Upper lobe of left lung (tissue), 6 donors: ENCODE data around the gene SOWAHC. TPM values are rescaled to one million over a fixed set of nuclear protein-coding genes. Genes with fewer than 3 reads are reported as not detected.
"Not testable (repeated sequence)": the region's sequence is repeated elsewhere in the genome, so short reads cannot be mapped to it uniquely, and the experiment has no call there.

Experiments used
- ATAC-seq, 2 donors: fragments of 200-7000 bp; cut with Tn5 transposase; one replicate each; pipeline ENCODE4 v1.9.1; 2022; ENCODE audit warnings: mild to moderate bottlenecking in 2 of 2, moderate library complexity in 2 of 2; ENCODE audit not compliant: low FRiP score in 2 of 2
- DNase-seq, 2 donors: peaks; one replicate each; pipeline ENCODE4 v3.0.0-alpha.2; 2019 to 2020
- H3K27ac ChIP-seq, 4 donors: fragments of 200-600 bp; sonication (generic); one replicate each; pipeline ENCODE4 v1.5.1; 2016 to 2019
- H3K27me3 ChIP-seq, 4 donors: fragments of 200-600 bp; sonication (generic); one replicate each; pipeline ENCODE4 v1.5.1; 2017 to 2019
- H3K36me3 ChIP-seq, 4 donors: fragments of 200-600 bp; sonication (generic); one replicate each; pipeline ENCODE4 v1.5.1; 2016 to 2019
- H3K4me1 ChIP-seq, 4 donors: fragments of 200-600 bp; sonication (generic); one replicate each; pipeline ENCODE4 v1.5.1; 2018 to 2019
- H3K4me3 ChIP-seq, 4 donors: fragments of 200-600 bp; sonication (generic); one replicate each; pipeline ENCODE4 v1.5.1; 2017 to 2019; ENCODE audit warnings: mild to moderate bottlenecking in 2 of 4, moderate library complexity in 1 of 4
- H3K9me3 ChIP-seq, 4 donors: fragments of 200-600 bp; sonication (generic); one replicate each; pipeline ENCODE4 v1.5.1; 2018 to 2019
- EP300 ChIP-seq, 4 donors: sonication (generic); formaldehyde crosslinking; IDR thresholded peaks; one replicate each; pipeline ENCODE4 v1.5.1; 2017; ENCODE audit warnings: antibody characterized with exemption in 4 of 4, control low read depth in 2 of 4
- POLR2A ChIP-seq, 4 donors: fragments of 450-650 bp; IDR thresholded peaks; one replicate each; pipeline ENCODE4 v1.5.1; 2016 to 2017; ENCODE audit warnings: antibody characterized with exemption in 4 of 4, mild to moderate bottlenecking in 2 of 4
- POLR2AphosphoS5 ChIP-seq, 2 donors: sonication (generic); formaldehyde crosslinking; IDR thresholded peaks; one replicate each; pipeline ENCODE4 v1.5.1; 2017; ENCODE audit warnings: antibody characterized with exemption in 2 of 2
- WGBS, 2 donors: methylation state at CpG; one replicate each; pipeline ENCODE4 v1.1.5; 2017 to 2018; 5-methylcytosine and 5-hydroxymethylcytosine counted together
- total RNA-seq, 6 donors: library from RNA; depleted of rRNA in 4 of 6; stranded (reverse); fragments of >200 nt in 4 of 6; gene quantifications; one replicate each; pipeline versions ENCODE4 v1.1.0 to v1.2.1, GENCODE V29; 2016 to 2021
- TF ChIP-seq, protein P1 (sequence below), 6 experiments: fragments of 450-650 bp in 4 of 6; fragments of 200-600 bp in 2 of 6; sonication (generic) in 2 of 6; IDR thresholded peaks; one replicate each; pipeline ENCODE4 v1.5.1; 2016 to 2019; ENCODE audit warnings: antibody characterized with exemption in 6 of 6
- donor health status: DM: no; HTN: no; CAD: no; lungs with moderate emphysema.
- donor health status: DM: no; HTN: yes; CAD: no; lungs with severe emphysema.

SOWAHC gene, protein sequence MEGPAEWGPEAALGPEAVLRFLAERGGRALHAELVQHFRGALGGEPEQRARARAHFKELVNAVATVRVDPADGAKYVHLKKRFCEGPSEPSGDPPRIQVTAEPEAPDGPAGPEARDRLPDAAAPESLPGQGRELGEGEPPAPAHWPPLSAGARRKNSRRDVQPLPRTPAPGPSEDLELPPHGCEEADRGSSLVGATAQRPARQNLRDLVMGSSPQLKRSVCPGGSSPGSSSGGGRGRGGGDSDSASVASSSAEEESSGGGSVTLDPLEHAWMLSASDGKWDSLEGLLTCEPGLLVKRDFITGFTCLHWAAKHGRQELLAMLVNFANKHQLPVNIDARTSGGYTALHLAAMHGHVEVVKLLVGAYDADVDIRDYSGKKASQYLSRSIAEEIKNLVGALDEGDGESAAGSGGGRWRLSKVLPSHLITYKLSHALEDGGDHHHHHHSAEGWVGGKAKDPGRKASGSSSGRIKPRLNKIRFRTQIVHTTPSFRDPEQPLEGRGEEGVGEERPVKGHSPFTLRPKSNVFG
- total RNA-seq: 10 to 100 TPM; 17.8 to 30.7 (median 24.7) TPM

DNA sequence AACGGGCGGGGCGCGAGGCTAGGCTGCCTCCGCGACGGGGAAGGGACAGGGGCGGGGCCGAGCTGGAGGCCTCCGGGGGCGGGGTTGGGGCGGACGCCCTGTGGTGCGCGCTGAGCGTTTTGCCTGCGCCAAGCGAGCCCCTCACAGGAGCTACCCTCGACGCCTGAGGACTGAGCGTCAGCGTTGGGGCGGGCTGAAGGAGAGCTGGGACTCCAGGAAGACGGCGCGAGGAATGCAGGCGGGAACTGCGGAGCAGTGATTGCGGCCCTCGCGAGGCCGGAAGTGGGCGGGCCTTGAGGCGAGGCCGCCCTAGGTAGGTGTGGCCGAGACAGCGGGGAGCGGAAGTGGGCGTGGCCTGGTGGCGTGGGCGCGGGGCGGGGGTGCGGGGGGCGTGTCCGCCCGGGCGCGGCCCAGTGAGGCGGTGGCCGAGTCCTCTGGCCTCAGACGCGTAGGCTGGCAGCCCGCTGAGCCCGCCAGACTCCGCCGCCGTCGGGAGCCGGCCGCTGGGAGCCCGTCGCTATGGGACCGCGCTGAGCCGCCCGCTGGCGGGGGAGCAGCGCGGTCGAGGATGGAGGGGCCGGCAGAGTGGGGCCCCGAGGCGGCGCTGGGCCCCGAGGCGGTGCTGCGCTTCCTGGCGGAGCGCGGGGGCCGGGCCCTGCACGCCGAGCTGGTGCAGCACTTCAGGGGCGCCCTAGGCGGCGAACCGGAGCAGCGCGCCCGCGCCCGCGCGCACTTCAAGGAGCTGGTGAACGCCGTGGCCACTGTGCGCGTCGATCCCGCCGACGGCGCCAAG, at the start of gene SOWAHC, which contains the start of gene SEPTIN10:
SOWAHC (plus strand) TSS at position 443 of the 793 bp plus-strand sequence; CDS start at position 569, 126 bp downstream.
SEPTIN10 (minus strand) TSS at position 45 of the 793 bp plus-strand sequence. CDS start 139 bp downstream, outside the sequence.
- no peaks in the 10 kb centered on the region for H3K36me3 ChIP-seq
- peak; percentile 96 to 99 for ATAC-seq
- WGBS, 2 donors: 0 to 6% methylated on average over 1 to 52 of the region's 104 CpGs
- H3K4me3 ChIP-seq: peak within 1 kb of the TSS; percentile 61 to 81 (median 70)
- H3K27ac ChIP-seq: peak within 1 kb of the TSS; percentile 96 to 99 (median 98)
- TF ChIP-seq EP300 (IDR thresholded peaks at IDR 0.05) (peak in 1 of 4 donors; percentile 49), POLR2A (IDR thresholded peaks at IDR 0.05) (peak in 3 of 4 donors; percentile 93 to 97 (median 96)), POLR2AphosphoS5 (IDR thresholded peaks at IDR 0.05) (peak; percentile 87 to 93)
- TF ChIP-seq, protein P1, sequence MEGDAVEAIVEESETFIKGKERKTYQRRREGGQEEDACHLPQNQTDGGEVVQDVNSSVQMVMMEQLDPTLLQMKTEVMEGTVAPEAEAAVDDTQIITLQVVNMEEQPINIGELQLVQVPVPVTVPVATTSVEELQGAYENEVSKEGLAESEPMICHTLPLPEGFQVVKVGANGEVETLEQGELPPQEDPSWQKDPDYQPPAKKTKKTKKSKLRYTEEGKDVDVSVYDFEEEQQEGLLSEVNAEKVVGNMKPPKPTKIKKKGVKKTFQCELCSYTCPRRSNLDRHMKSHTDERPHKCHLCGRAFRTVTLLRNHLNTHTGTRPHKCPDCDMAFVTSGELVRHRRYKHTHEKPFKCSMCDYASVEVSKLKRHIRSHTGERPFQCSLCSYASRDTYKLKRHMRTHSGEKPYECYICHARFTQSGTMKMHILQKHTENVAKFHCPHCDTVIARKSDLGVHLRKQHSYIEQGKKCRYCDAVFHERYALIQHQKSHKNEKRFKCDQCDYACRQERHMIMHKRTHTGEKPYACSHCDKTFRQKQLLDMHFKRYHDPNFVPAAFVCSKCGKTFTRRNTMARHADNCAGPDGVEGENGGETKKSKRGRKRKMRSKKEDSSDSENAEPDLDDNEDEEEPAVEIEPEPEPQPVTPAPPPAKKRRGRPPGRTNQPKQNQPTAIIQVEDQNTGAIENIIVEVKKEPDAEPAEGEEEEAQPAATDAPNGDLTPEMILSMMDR (IDR thresholded peaks at IDR 0.05): peak in 2 of 6 experiments; percentile 21 to 45
- H3K9me3 ChIP-seq: no peaks in the 10 kb centered on the region
- H3K27me3 ChIP-seq: peaks cover 0 to 14% (median 0%) of the 10 kb centered on the region in 4 donors
- H3K4me1 ChIP-seq: peaks cover 20 to 48% (median 27%) of the 10 kb centered on the region in 4 donors
- peak; percentile 96 to 99 for DNase-seq

- H3K36me3 ChIP-seq: peaks cover 0 to 19% (median 5%) of the 10 kb centered on the region in 4 donors
- WGBS, 2 donors: 51 to 67% methylated on average over 1 of the region's 1 CpG
Measured at GRCh38 chr2:109575373-109575772, 38.8 kb upstream of the SOWAHC start.

DNA sequence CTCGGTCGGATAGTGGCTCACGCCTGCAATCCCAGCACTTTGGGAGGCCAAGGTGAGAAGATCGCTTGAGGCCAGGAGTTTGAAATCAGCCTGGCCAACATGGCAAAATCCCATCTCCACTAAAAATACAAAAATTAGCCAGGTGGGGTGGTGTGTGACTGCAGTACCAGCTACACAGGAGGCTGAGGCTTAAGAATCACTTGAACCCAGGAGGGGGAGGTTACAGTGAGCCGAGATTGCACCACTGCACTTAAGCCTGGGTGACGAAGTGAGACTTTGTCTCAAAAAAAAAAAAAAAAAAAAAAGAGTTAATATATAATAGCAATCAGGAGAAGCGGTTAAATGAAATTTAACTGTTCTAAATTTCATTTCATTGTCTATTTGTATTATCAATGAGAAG, 36.5 kb upstream of the SOWAHC start:
- not testable (repeated sequence) for ATAC-seq
- WGBS, 2 donors: 85 to 88% methylated on average over 7 of the region's 7 CpGs

More at GRCh38 chr2:109575373-109575772, 38.8 kb upstream of the SOWAHC start:
- Histone ChIP-seq H3K9me3 (no peaks in the 10 kb centered on the region), H3K27me3 (no peaks in the 10 kb centered on the region), H3K4me1 (no peaks in the 10 kb centered on the region), H3K27ac (no peak overlapping the region), H3K4me3 (no peak overlapping the region)
- ATAC-seq (no peak), DNase-seq (no peak)
- TF ChIP-seq POLR2A (IDR thresholded peaks at IDR 0.05) (no peak), POLR2AphosphoS5 (IDR thresholded peaks at IDR 0.05) (no peak), EP300 (IDR thresholded peaks at IDR 0.05) (no peak)
- TF ChIP-seq, protein P1 (IDR thresholded peaks at IDR 0.05): no peak

GRCh38 chr2:109582928-109583895, 31.0 kb upstream of the SOWAHC start:
- WGBS, 2 donors: 71% methylated on average over 6 of the region's 6 CpGs
- no peak overlapping the region for H3K4me3 ChIP-seq
- no peaks in the 10 kb centered on the region for H3K4me1 ChIP-seq
- peaks cover 0 to 25% (median 2%) of the 10 kb centered on the region in 4 donors for H3K36me3 ChIP-seq
- DNase-seq (no peak), ATAC-seq (no peak)
- no peaks in the 10 kb centered on the region for H3K27me3 ChIP-seq
- H3K9me3 ChIP-seq: no peaks in the 10 kb centered on the region
- TF ChIP-seq POLR2A (IDR thresholded peaks at IDR 0.05) (no peak), POLR2AphosphoS5 (IDR thresholded peaks at IDR 0.05) (no peak), EP300 (IDR thresholded peaks at IDR 0.05) (no peak)
- TF ChIP-seq, protein P1 (IDR thresholded peaks at IDR 0.05): no peak
- H3K27ac ChIP-seq: no peak overlapping the region

More for the DNA sequence above, 36.5 kb upstream of the SOWAHC start:
- H3K4me1 ChIP-seq, H3K4me3 ChIP-seq, H3K27ac ChIP-seq, H3K27me3 ChIP-seq, H3K9me3 ChIP-seq: not testable (repeated sequence)
- peak in 1 of 2 donors; percentile 53 for DNase-seq
- H3K36me3 ChIP-seq: peaks cover 0 to 24% (median 2%) of the 10 kb centered on the region in 4 donors
